ENCODE results near the gene HSFX4. TPM values are rescaled to one million over a fixed set of nuclear protein-coding genes. Genes with fewer than 3 reads are reported as not detected.
A peak's percentile ranks its signal among the peaks of the same experiment; 100 is the strongest.

HSFX4 gene
- total and polyA plus RNA-seq, 4 donors = 0.03 TPM; not detected in 3

GRCh38 chrX:149961572-149961971 lies 32.2 kb downstream of the HSFX4 start:
- Histone ChIP-seq H3K4me1 (ENCODE audit: control insufficient read depth in 5 of 5, insufficient read depth in 5 of 5, low read length in 5 of 5) (no peaks in the 10 kb centered on the region), H3K9me3 (ENCODE audit: control insufficient read depth in 4 of 4, insufficient read depth in 3 of 4, low read length in 3 of 4) (peaks cover 0 to 1% (median 0%) of the 10 kb centered on the region in 4 donors), H3K36me3 (ENCODE audit: control insufficient read depth in 4 of 4, insufficient read depth in 4 of 4, low read length in 4 of 4) (no peaks in the 10 kb centered on the region), H3K4me3 (no peak overlapping the region), H3K27ac (ENCODE audit: low read depth in 1 of 2, low read length in 1 of 2) (no peak overlapping the region), H3K9ac (ENCODE audit: insufficient read depth in 1 of 2, low read length in 2 of 2) (no peak overlapping the region), H3K27me3 (ENCODE audit: control insufficient read depth in 3 of 3, insufficient read depth in 3 of 3, low read length in 2 of 3) (peaks cover 0 to 2% (median 0%) of the 10 kb centered on the region in 3 donors)
- 68 to 89% methylated on average over 2 of the region's 2 CpGs for WGBS, 2 donors
- no peak for TF ChIP-seq CTCF (IDR thresholded peaks at IDR 0.05; ENCODE audit: control extremely low read depth, extremely low read depth)
- ATAC-seq (ENCODE audit: insufficient read depth, low FRiP score) (no peak), DNase-seq (no peak)

DNA sequence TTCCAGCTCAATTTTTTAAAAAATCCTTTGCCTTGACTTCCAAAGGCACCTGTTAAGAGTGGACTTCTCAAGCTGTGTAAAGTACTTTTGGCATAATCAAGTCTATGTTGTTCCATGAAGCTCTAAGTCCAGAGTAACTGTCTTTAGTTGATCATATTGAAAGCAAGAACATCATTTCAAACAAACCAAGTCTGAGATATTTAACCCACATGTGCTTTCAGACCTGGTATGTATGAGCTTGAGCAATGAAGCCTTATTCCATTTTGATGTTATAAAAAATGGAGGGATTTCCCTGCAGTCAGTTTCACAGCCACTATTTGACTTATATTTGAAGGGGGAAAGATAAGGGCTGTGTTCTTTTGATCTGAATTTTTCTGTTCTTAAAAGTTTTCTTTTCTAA lies 32.6 kb downstream of the HSFX4 start:
- Histone ChIP-seq H3K9me3 (ENCODE audit: control insufficient read depth in 4 of 4, insufficient read depth in 3 of 4, low read length in 3 of 4) (peaks cover 0 to 3% (median 0%) of the 10 kb centered on the region in 4 donors), H3K4me3 (no peak overlapping the region), H3K27me3 (ENCODE audit: control insufficient read depth in 3 of 3, insufficient read depth in 3 of 3, low read length in 2 of 3) (peaks cover 0 to 2% (median 0%) of the 10 kb centered on the region in 3 donors), H3K27ac (ENCODE audit: low read depth in 1 of 2, low read length in 1 of 2) (no peak overlapping the region), H3K36me3 (ENCODE audit: control insufficient read depth in 4 of 4, insufficient read depth in 4 of 4, low read length in 4 of 4) (no peaks in the 10 kb centered on the region), H3K4me1 (ENCODE audit: control insufficient read depth in 5 of 5, insufficient read depth in 5 of 5, low read length in 5 of 5) (no peaks in the 10 kb centered on the region), H3K9ac (ENCODE audit: insufficient read depth in 1 of 2, low read length in 2 of 2) (no peak overlapping the region)
- DNase-seq = no peak
- ATAC-seq (ENCODE audit: insufficient read depth, low FRiP score) = no peak
- no peak for TF ChIP-seq CTCF (IDR thresholded peaks at IDR 0.05; ENCODE audit: control extremely low read depth, extremely low read depth)

GRCh38 chrX:149962859-149963757 lies 33.7 kb downstream of the HSFX4 start:
- H3K4me3 ChIP-seq = no peak overlapping the region
- H3K9ac ChIP-seq (ENCODE audit: insufficient read depth in 1 of 2, low read length in 2 of 2) = no peak overlapping the region
- peaks cover 0 to 3% (median 0%) of the 10 kb centered on the region in 4 donors for H3K9me3 ChIP-seq (ENCODE audit: control insufficient read depth in 4 of 4, insufficient read depth in 3 of 4, low read length in 3 of 4)
- H3K4me1 ChIP-seq (ENCODE audit: control insufficient read depth in 5 of 5, insufficient read depth in 5 of 5, low read length in 5 of 5) = no peaks in the 10 kb centered on the region
- DNase-seq = peak; percentile 69 to 77 (median 76)
- TF ChIP-seq CTCF (IDR thresholded peaks at IDR 0.05; ENCODE audit: control extremely low read depth, extremely low read depth) = peak; percentile 68
- WGBS, 2 donors = 37 to 53% methylated on average over 9 of the region's 9 CpGs
- no peak overlapping the region for H3K27ac ChIP-seq (ENCODE audit: low read depth in 1 of 2, low read length in 1 of 2)
- no peaks in the 10 kb centered on the region for H3K36me3 ChIP-seq (ENCODE audit: control insufficient read depth in 4 of 4, insufficient read depth in 4 of 4, low read length in 4 of 4)
- ATAC-seq (ENCODE audit: insufficient read depth, low FRiP score) = peak; percentile 89
- no peaks in the 10 kb centered on the region for H3K27me3 ChIP-seq (ENCODE audit: control insufficient read depth in 3 of 3, insufficient read depth in 3 of 3, low read length in 2 of 3)

Measured in lung (tissue), 12 donors.